ENCODE results near the gene PEDS1.
"Not testable (repeated sequence)": the region's sequence is repeated elsewhere in the genome, so short reads cannot be mapped to it uniquely, and the experiment has no call there.

The PEDS1 gene

GRCh38 chr20:50153500-50154377, at the start of gene PEDS1:
Gene PEDS1, minus strand, starts transcription at chr20:50153723. Its CDS starts 86 bp downstream, at chr20:50153637.
- peak; percentile 65 to 96 (median 92) for DNase-seq
- intact Hi-C loops (cut with DNase I): loop anchor here (5.0 kb wide), 1 partner anchor 41 kb away; the partner anchor contains the start of gene UBE2V1

- no peak for DNase-seq
- intact Hi-C loops (cut with DNase I): no loop called here
Observed at GRCh38 chr20:50202677-50203076, 49.2 kb upstream of the PEDS1 start.

- intact Hi-C loops (cut with DNase I); DNase-seq: not testable (repeated sequence)
Observed at GRCh38 chr20:50201710-50202109, 48.2 kb upstream of the PEDS1 start.

- DNase-seq: no peak
- intact Hi-C loops (cut with DNase I): no loop called here
Observed at GRCh38 chr20:50200482-50201104, 47.1 kb upstream of the PEDS1 start.

GRCh38 chr20:50199703-50200102, 46.2 kb upstream of the PEDS1 start:
- intact Hi-C loops (cut with DNase I): loop anchor here (10.0 kb wide), 1 partner anchor 105 kb away; no protein-coding TSS in a partner anchor
- DNase-seq: no peak

GRCh38 chr20:50198716-50199115, 45.2 kb upstream of the PEDS1 start:
- intact Hi-C loops (cut with DNase I): loop anchor here (10.0 kb wide), 1 partner anchor 106 kb away; no protein-coding TSS in a partner anchor

GRCh38 chr20:50198180-50198666, 44.7 kb upstream of the PEDS1 start:
- intact Hi-C loops (cut with DNase I): loop anchor here (10.0 kb wide), 1 partner anchor 107 kb away; no protein-coding TSS in a partner anchor

More at GRCh38 chr20:50198716-50199115, 45.2 kb upstream of the PEDS1 start:
- DNase-seq: no peak

GRCh38 chr20:50197463-50198179, 44.1 kb upstream of the PEDS1 start:
- DNase-seq: no peak
- intact Hi-C loops (cut with DNase I): loop anchor here (10.0 kb wide), 1 partner anchor 107 kb away; no protein-coding TSS in a partner anchor

More at GRCh38 chr20:50198180-50198666, 44.7 kb upstream of the PEDS1 start:
- DNase-seq: no peak

- intact Hi-C loops (cut with DNase I): loop anchor here (10.0 kb wide), 1 partner anchor 108 kb away; no protein-coding TSS in a partner anchor
- no peak for DNase-seq
Observed at GRCh38 chr20:50196896-50197295, 43.4 kb upstream of the PEDS1 start.

- intact Hi-C loops (cut with DNase I): loop anchor here (10.0 kb wide), 1 partner anchor 109 kb away; no protein-coding TSS in a partner anchor
- DNase-seq: no peak
Observed at GRCh38 chr20:50196248-50196647, 42.7 kb upstream of the PEDS1 start.

GRCh38 chr20:50195524-50196120, 42.1 kb upstream of the PEDS1 start:
- DNase-seq: no peak
- intact Hi-C loops (cut with DNase I): loop anchor here (10.0 kb wide), 1 partner anchor 109 kb away; no protein-coding TSS in a partner anchor

- DNase-seq: no peak
Observed at GRCh38 chr20:50194831-50195523, 41.5 kb upstream of the PEDS1 start.

GRCh38 chr20:50194422-50194830, 40.9 kb upstream of the PEDS1 start:
- intact Hi-C loops (cut with DNase I): loop anchor here (10.0 kb wide), 1 partner anchor 110 kb away; no protein-coding TSS in a partner anchor
- no peak for DNase-seq

More at GRCh38 chr20:50194831-50195523, 41.5 kb upstream of the PEDS1 start:
- intact Hi-C loops (cut with DNase I): loop anchor here (10.0 kb wide), 1 partner anchor 110 kb away; no protein-coding TSS in a partner anchor

- peak in 20 of 42 donors; percentile 13 to 66 (median 44) for DNase-seq
- intact Hi-C loops (cut with DNase I): loop anchor here (10.0 kb wide), 1 partner anchor 111 kb away; no protein-coding TSS in a partner anchor
Observed at GRCh38 chr20:50193836-50194421, 40.4 kb upstream of the PEDS1 start.

GRCh38 chr20:50193199-50193835, 39.8 kb upstream of the PEDS1 start:
- peak in 10 of 42 donors; percentile 13 to 67 (median 38) for DNase-seq
- intact Hi-C loops (cut with DNase I): loop anchor here (10.0 kb wide), 1 partner anchor 111 kb away; no protein-coding TSS in a partner anchor

All from head of caudate nucleus (tissue), 42 donors.